Endothelial cell of umbilical vein (primary cell): ENCODE results near the gene DCDC1. TPM values are rescaled to one million over a fixed set of nuclear protein-coding genes. Genes with fewer than 3 reads are reported as not detected.

Experiments used
- BruUV-seq: library from RNA; stranded (reverse); fragments of 400-500 nt; replicated peaks from 2 replicates; lab custom pipeline; 2021; lab: Mats Ljungman, UMichigan
- CTCF ChIA-PET: fragments of 300-600, 350-600 bp; sonication (Branson Sonifier 250); formaldehyde crosslinking; loops from one replicate; lab custom pipeline; 2021; ENCODE audit warnings: antibody characterized with exemption, inconsistent platforms; lab: Charles Lee
- POLR2A ChIA-PET: fragments of 300-600, 350-600 bp; sonication (Branson Sonifier 250); formaldehyde crosslinking; loops from one replicate; lab custom pipeline; 2021; ENCODE audit warnings: antibody characterized with exemption, inconsistent platforms; lab: Charles Lee
- DNase-seq: peaks from one replicate; pipeline ENCODE4 v3.0.0-alpha.2; 2011; ENCODE audit warnings: low read depth, low spot score
- FAIRE-seq: peaks from 2 replicates; lab custom pipeline; 2011; peaks lifted over from hg19 to GRCh38; lab: Jason Lieb, UNC
- H2AFZ ChIP-seq: 2 replicates; pipeline ENCODE4 v1.6.0; 2012; ENCODE audit warnings: low read depth, low read length, control low read depth, inconsistent platforms
- H3K27ac ChIP-seq: 2 replicates; pipeline ENCODE4 v1.5.1; 2011; ENCODE audit warnings: low read depth, mild to moderate bottlenecking, control low read depth, low read length, moderate library complexity; ENCODE audit not compliant: insufficient read depth
- H3K27me3 ChIP-seq, 2 experiments: 2 replicates each; pipeline versions ENCODE4 v1.6.0 to v1.6.1; 2011; ENCODE audit warnings: low read length in 2 of 2, mixed read lengths in 1 of 2; ENCODE audit not compliant: control insufficient read depth in 2 of 2, insufficient read depth in 2 of 2
- H3K36me3 ChIP-seq, 2 experiments: 2 replicates in 1 of 2; 3 replicates in 1 of 2; pipeline ENCODE4 v1.5.1; 2011; ENCODE audit warnings: low read length in 2 of 2, mild to moderate bottlenecking in 1 of 2, moderate library complexity in 1 of 2; ENCODE audit not compliant: control insufficient read depth in 2 of 2, insufficient read depth in 2 of 2; ENCODE audit errors: extremely low read depth in 1 of 2
- H3K4me1 ChIP-seq: 3 replicates; pipeline ENCODE4 v1.5.1; 2011; ENCODE audit warnings: mild to moderate bottlenecking, low read length; ENCODE audit not compliant: control insufficient read depth, insufficient read depth; ENCODE audit errors: extremely low read depth
- H3K4me2 ChIP-seq: 2 replicates; pipeline ENCODE4 v1.6.1; 2011; ENCODE audit warnings: low read length, control low read depth, mixed read lengths; ENCODE audit not compliant: insufficient read depth
- H3K4me3 ChIP-seq, 3 experiments: fragments of 200-600 bp in 1 of 3; sonication (generic), shearing (Covaris generic) in 1 of 3; replicated peaks in 1 of 3; 2 replicates each; pipeline ENCODE4 v1.5.1; 2011 to 2016; ENCODE audit warnings: control low read depth in 3 of 3, low read length in 3 of 3, mild to moderate bottlenecking in 2 of 3, inconsistent platforms in 1 of 3, low read depth in 1 of 3, moderate library complexity in 1 of 3; ENCODE audit not compliant: insufficient read depth in 1 of 3
- H3K79me2 ChIP-seq: 2 replicates; pipeline ENCODE4 v1.6.0; 2012; ENCODE audit warnings: low read length, inconsistent platforms; ENCODE audit not compliant: control insufficient read depth, insufficient read depth
- H3K9ac ChIP-seq: replicated peaks from 2 replicates; pipeline ENCODE3; 2011; ENCODE audit warnings: low read length, control low read depth; ENCODE audit not compliant: insufficient read depth; ENCODE audit errors: extremely low read depth
- H3K9me1 ChIP-seq: replicated peaks from 3 replicates; pipeline ENCODE4 v1.6.0; 2011; ENCODE audit warnings: mild to moderate bottlenecking, low read length; ENCODE audit not compliant: control insufficient read depth, insufficient read depth; ENCODE audit errors: extremely low read depth
- H3K9me3 ChIP-seq: replicated peaks from 2 replicates; pipeline ENCODE4 v1.5.1; 2012; ENCODE audit warnings: low read length, inconsistent platforms; ENCODE audit not compliant: control insufficient read depth, insufficient read depth
- H4K20me1 ChIP-seq: replicated peaks from 2 replicates; pipeline ENCODE3; 2011; ENCODE audit warnings: mild to moderate bottlenecking, low read length; ENCODE audit not compliant: control insufficient read depth, insufficient read depth; ENCODE audit errors: extremely low read depth
- FOS ChIP-seq: IDR thresholded peaks from 2 replicates; pipeline ENCODE4 v1.6.1; 2011; ENCODE audit warnings: mild to moderate bottlenecking, low read length, moderate library complexity, borderline replicate concordance; ENCODE audit not compliant: insufficient read depth
- GATA2 ChIP-seq: IDR thresholded peaks from 2 replicates; pipeline ENCODE4 v1.7.0; 2011; ENCODE audit warnings: low read depth, mild to moderate bottlenecking, moderate library complexity, mixed read lengths, low read length; ENCODE audit not compliant: insufficient read length, insufficient read depth
- POLR2A ChIP-seq: IDR thresholded peaks from 2 replicates; pipeline ENCODE4 v1.6.1; 2012; ENCODE audit warnings: low read depth, mild to moderate bottlenecking, control low read depth, low read length
- dilution Hi-C: fragments of 300-500 bp; cut with MboI; formaldehyde crosslinking; loops from one replicate; pipeline ENCODE4 v1.15.0; 2019; ENCODE audit warnings: low sequenced_read_pairs; ENCODE audit not compliant: extremely low pct_ligation_motif_present
- intact Hi-C: fragments of 100-400 bp; cut with micrococcal nuclease; formaldehyde crosslinking; loops from one replicate; pipeline ENCODE4 v1.10.0; 2022
- polyA plus RNA-seq, 4 experiments: library from polyadenylated mRNA; depleted of rRNA in 3 of 4; stranded (reverse) in 3 of 4; unstranded in 1 of 4; fragments of >200 nt; gene quantifications; 2 replicates each; pipeline versions ENCODE4 v1.2.1 to v1.2.3, GENCODE V29; 2011 to 2012; ENCODE audit warnings: missing spikeins in 1 of 4
- total RNA-seq: library from RNA; stranded (reverse); gene quantifications from 2 replicates; pipeline ENCODE4 v1.2.3, GENCODE V29; 2021
- TF ChIP-seq, protein P1 (sequence below), 2 donors: IDR thresholded peaks; 1 replicate in 1 of 2; 2 replicates in 1 of 2; pipeline ENCODE4 v1.5.1; 2011; ENCODE audit warnings: low read length in 2 of 2, mild to moderate bottlenecking in 2 of 2, moderate library complexity in 2 of 2, control low read depth in 1 of 2, inconsistent platforms in 1 of 2, low read depth in 1 of 2; ENCODE audit not compliant: insufficient read depth in 1 of 2; ENCODE audit errors: extremely low read depth in 1 of 2

Gene DCDC1
- total and polyA plus RNA-seq, 2 donors (not counting 3 experiments of a cell fraction or from before 2014, with no cell fraction given): 0.04 TPM; not detected in 1

- Histone ChIP-seq H2AFZ (no peak overlapping the region), H3K4me2 (no peak overlapping the region), H3K79me2 (no peaks in the 10 kb centered on the region), H3K4me3 (no peak overlapping the region), H3K9me1 (no peaks in the 10 kb centered on the region), H4K20me1 (no peaks in the 10 kb centered on the region), H3K27ac (no peak overlapping the region), H3K9me3 (no peaks in the 10 kb centered on the region), H3K27me3 (peaks cover 0 to 6% of the 10 kb centered on the region in 2 experiments), H3K36me3 (no peaks in the 10 kb centered on the region), H3K9ac (no peak overlapping the region), H3K4me1 (no peaks in the 10 kb centered on the region)
- TF ChIP-seq GATA2 (no peak), POLR2A (no peak)
- BruUV-seq: no TSS peak
- no peak for FAIRE-seq
- CTCF ChIA-PET: no interaction called here
- POLR2A ChIA-PET: no interaction called here
- dilution Hi-C loops: no loop called here
- no peak for DNase-seq
- intact Hi-C loops: loop anchor here (5.0 to 10.0 kb wide), 2 partner anchors 182 to 1485 kb away; no protein-coding TSS in a partner anchor
Observed at GRCh38 chr11:30919389-30920152, 450.0 kb downstream of the DCDC1 start.

GRCh38 chr11:30917859-30918478 is 451.6 kb downstream of the DCDC1 start:
- no peaks in the 10 kb centered on the region for H3K4me1 ChIP-seq
- BruUV-seq: no TSS peak
- no peaks in the 10 kb centered on the region for H3K36me3 ChIP-seq
- DNase-seq (peak; percentile 60), FAIRE-seq (peak; percentile 69)
- H3K9me3 ChIP-seq: no peaks in the 10 kb centered on the region
- ChIA-PET CTCF (interaction anchor here (0.9 to 1.0 kb wide), 5 partner anchors 15 to 790 kb away, joined by 3 to 6 read pairs (median 5); partner anchors contain the start of gene ARL14EP), POLR2A (no interaction called here)
- H3K79me2 ChIP-seq: no peaks in the 10 kb centered on the region
- H2AFZ ChIP-seq: no peak overlapping the region
- H3K27me3 ChIP-seq: peaks cover 0 to 6% of the 10 kb centered on the region in 2 experiments
- TF ChIP-seq FOS: no peak
- TF ChIP-seq, protein P1, sequence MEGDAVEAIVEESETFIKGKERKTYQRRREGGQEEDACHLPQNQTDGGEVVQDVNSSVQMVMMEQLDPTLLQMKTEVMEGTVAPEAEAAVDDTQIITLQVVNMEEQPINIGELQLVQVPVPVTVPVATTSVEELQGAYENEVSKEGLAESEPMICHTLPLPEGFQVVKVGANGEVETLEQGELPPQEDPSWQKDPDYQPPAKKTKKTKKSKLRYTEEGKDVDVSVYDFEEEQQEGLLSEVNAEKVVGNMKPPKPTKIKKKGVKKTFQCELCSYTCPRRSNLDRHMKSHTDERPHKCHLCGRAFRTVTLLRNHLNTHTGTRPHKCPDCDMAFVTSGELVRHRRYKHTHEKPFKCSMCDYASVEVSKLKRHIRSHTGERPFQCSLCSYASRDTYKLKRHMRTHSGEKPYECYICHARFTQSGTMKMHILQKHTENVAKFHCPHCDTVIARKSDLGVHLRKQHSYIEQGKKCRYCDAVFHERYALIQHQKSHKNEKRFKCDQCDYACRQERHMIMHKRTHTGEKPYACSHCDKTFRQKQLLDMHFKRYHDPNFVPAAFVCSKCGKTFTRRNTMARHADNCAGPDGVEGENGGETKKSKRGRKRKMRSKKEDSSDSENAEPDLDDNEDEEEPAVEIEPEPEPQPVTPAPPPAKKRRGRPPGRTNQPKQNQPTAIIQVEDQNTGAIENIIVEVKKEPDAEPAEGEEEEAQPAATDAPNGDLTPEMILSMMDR (IDR thresholded peaks at IDR 0.05; ENCODE audit: extremely low read depth in 1 of 2, insufficient read depth in 1 of 2, low read depth in 1 of 2, low read length in 2 of 2): peak; percentile 37 to 40
- H3K9me1 ChIP-seq: no peaks in the 10 kb centered on the region
- H3K4me2 ChIP-seq: no peak overlapping the region
- H3K4me3 ChIP-seq: no peak overlapping the region
- dilution Hi-C loops: no loop called here
- H3K27ac ChIP-seq: no peak overlapping the region
- intact Hi-C loops: loop anchor here (1.0 to 10.0 kb wide), 4 partner anchors 63 to 1483 kb away; no protein-coding TSS in a partner anchor
- no peaks in the 10 kb centered on the region for H4K20me1 ChIP-seq
- H3K9ac ChIP-seq: no peak overlapping the region
